Retinal pigment epithelial cell (primary cell): ENCODE data around the gene NUDT13.

Source experiments
- DNase-seq: peaks from one replicate; pipeline ENCODE4 v3.0.0-alpha.2; 2010; ENCODE audit warnings: low read depth
- H3K4me3 ChIP-seq: 2 replicates; pipeline ENCODE4 v1.5.1; 2011; ENCODE audit warnings: mild to moderate bottlenecking, low read length, control low read depth, moderate library complexity
- TF ChIP-seq, protein P1 (sequence below): conservative IDR thresholded peaks from 2 replicates; pipeline ENCODE4 v1.5.1; 2011; ENCODE audit warnings: low read depth, low read length, control low read depth, inconsistent platforms

The NUDT13 gene

DNA sequence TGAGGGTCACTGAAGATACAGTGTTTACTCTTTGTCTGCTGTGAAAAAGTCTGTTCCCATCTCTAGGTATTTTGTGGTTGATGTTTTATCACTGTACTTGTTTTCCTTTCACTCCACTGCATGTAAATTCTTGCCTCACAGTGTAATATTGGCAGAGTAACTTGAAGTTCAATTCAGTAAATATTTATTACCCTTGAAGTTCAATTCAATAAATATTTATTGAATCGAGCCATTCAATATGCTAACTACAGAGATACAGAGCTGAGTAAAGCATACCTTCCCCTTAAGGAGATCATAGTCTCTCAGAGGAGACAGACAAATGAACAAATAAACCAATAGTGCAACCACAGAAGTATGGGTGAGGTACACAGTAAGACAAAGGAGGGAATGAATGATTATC lies 9.2 kb downstream of the NUDT13 start:
- no peak for DNase-seq
- no peak overlapping the region for H3K4me3 ChIP-seq
- TF ChIP-seq, protein P1, sequence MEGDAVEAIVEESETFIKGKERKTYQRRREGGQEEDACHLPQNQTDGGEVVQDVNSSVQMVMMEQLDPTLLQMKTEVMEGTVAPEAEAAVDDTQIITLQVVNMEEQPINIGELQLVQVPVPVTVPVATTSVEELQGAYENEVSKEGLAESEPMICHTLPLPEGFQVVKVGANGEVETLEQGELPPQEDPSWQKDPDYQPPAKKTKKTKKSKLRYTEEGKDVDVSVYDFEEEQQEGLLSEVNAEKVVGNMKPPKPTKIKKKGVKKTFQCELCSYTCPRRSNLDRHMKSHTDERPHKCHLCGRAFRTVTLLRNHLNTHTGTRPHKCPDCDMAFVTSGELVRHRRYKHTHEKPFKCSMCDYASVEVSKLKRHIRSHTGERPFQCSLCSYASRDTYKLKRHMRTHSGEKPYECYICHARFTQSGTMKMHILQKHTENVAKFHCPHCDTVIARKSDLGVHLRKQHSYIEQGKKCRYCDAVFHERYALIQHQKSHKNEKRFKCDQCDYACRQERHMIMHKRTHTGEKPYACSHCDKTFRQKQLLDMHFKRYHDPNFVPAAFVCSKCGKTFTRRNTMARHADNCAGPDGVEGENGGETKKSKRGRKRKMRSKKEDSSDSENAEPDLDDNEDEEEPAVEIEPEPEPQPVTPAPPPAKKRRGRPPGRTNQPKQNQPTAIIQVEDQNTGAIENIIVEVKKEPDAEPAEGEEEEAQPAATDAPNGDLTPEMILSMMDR, result no peak

GRCh38 chr10:73119952-73120351 lies 9.7 kb downstream of the NUDT13 start:
- TF ChIP-seq, protein P1, result no peak
- no peak overlapping the region for H3K4me3 ChIP-seq

GRCh38 chr10:73126343-73126742 lies 16.1 kb downstream of the NUDT13 start:
- H3K4me3 ChIP-seq, result no peak overlapping the region
- TF ChIP-seq, protein P1, result no peak
- no peak for DNase-seq

More at GRCh38 chr10:73119952-73120351, 9.7 kb downstream of the NUDT13 start:
- no peak for DNase-seq

DNA sequence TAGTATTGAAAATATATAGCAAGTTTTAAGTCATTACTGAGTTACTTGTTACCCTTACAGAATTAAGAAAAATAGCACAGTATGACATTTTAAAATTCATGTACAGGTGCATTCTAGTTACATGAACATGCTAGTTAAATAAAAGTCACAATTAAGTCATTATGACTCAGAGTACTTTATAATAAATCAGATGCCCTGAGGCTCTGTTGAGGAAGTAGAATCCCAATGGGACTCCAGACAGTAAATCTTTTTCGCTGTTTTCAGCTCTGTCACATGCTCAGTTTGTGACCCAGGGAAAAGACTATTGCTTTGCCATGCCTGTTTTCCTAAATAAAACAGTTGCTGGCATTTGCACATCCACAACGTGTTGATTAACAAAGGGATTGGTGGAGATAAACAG lies 21.0 kb downstream of the NUDT13 start:
- TF ChIP-seq, protein P1, result no peak
- no peak for DNase-seq
- no peak overlapping the region for H3K4me3 ChIP-seq

DNA sequence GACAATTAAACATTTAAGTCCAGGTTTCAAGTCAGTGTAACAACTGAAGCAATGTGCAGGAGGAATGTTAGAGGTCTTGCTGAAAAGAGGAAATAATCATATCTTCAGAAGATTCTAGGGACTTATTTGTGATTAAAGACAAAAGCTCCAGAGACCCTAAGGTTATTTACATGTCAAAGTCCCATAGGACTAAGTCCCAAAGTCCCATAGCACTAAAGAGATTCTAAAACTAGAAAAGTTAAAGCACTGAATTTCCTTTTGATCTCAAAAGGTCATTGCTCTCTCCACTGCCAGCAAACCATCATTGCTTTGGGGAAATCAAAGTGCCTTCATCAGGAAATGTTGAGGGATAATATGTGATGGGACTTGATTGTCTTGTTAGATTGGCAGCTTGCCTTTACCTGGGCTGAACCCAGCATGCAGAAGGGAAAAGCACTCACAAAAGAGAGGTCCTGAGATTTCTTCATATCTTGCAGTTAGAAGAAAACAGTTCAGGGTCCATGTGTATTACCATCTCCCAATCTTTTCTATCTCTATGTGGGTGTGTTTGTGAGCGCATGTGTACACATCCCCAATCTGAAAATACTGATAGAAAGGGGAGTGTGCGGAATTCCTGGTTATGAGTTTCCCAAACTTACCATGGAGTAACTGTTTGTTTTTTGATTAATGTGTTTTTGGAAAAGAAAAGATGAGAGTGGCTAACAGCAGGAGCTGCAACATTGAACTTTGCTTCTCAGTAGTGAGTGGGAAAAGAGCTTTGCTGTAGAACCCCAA lies 21.8 kb downstream of the NUDT13 start:
- DNase-seq, result no peak
- TF ChIP-seq, protein P1, result no peak
- no peak overlapping the region for H3K4me3 ChIP-seq

- DNase-seq, result no peak
- TF ChIP-seq, protein P1, result no peak
Observed at GRCh38 chr10:73134727-73135126, 24.5 kb downstream of the NUDT13 start.

GRCh38 chr10:73136627-73137026 lies 26.4 kb downstream of the NUDT13 start:
- DNase-seq, result no peak
- H3K4me3 ChIP-seq, result no peak overlapping the region
- TF ChIP-seq, protein P1, result no peak

More at GRCh38 chr10:73134727-73135126, 24.5 kb downstream of the NUDT13 start:
- no peak overlapping the region for H3K4me3 ChIP-seq
